Chondrocyte (in vitro differentiated cells): ENCODE measurements around the gene APCDD1L. TPM values are rescaled to one million over a fixed set of nuclear protein-coding genes. Genes with fewer than 3 reads are reported as not detected.

Experiments
- DNase-seq: peaks from one replicate; pipeline ENCODE4 v3.0.0; 2021; ENCODE audit warnings: mixed read lengths, low spot score
- H3K27ac Mint-ChIP-seq: one replicate; pipeline ENCODE4 v1.8.0; 2021; ENCODE audit warnings: mild to moderate bottlenecking, moderate library complexity, mixed read lengths; ENCODE audit not compliant: unreplicated experiment
- H3K27me3 Mint-ChIP-seq: 2 replicates; pipeline ENCODE4 v1.8.0; 2021; ENCODE audit warnings: low read depth, mixed read lengths
- H3K36me3 Mint-ChIP-seq: 2 replicates; pipeline ENCODE4 v1.8.0; 2021; ENCODE audit warnings: low read depth, mixed read lengths
- H3K4me1 Mint-ChIP-seq: 2 replicates; pipeline ENCODE4 v1.8.0; 2021; ENCODE audit warnings: low read depth, mild to moderate bottlenecking, mixed read lengths
- H3K4me3 Mint-ChIP-seq: one replicate; pipeline ENCODE4 v1.8.0; 2021; ENCODE audit warnings: mild to moderate bottlenecking, moderate library complexity, mixed read lengths; ENCODE audit not compliant: unreplicated experiment
- H3K9me3 Mint-ChIP-seq: 2 replicates; pipeline ENCODE4 v1.8.0; 2021; ENCODE audit warnings: low read depth, mixed read lengths
- total RNA-seq: library from RNA; stranded (reverse); gene quantifications from 3 replicates; pipeline ENCODE4 v1.2.1, GENCODE V29; 2021
- TF ChIP-seq, protein P1 (sequence below): fragments of 200-600 bp; sonication (generic); IDR thresholded peaks from 2 replicates; pipeline ENCODE4 v1.5.0; 2021; ENCODE audit warnings: antibody characterized with exemption, mild to moderate bottlenecking, moderate library complexity

Gene APCDD1L
- total RNA-seq, 1 donor from 2014 or later = 20.7 TPM

DNA sequence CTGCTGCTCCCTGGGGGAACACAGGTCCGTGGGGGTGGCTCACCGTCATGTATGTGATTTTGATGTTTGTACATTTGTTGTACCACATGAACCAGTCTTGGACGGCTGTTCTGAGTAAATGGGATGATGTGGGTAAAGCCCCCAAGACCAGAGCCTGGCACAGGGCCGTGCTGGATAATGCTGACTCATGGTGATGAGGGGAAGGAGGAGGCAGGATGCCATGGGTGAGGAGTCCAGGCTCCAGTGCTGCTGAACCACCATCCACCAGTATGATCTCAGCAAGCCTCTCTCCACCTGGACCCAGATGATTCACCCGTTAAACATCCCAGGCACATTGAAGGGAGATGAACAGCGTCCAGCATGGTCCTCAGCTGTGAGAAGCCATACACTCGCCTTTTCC, 9.6 kb upstream of the APCDD1L start:
- DNase-seq = no peak

DNA sequence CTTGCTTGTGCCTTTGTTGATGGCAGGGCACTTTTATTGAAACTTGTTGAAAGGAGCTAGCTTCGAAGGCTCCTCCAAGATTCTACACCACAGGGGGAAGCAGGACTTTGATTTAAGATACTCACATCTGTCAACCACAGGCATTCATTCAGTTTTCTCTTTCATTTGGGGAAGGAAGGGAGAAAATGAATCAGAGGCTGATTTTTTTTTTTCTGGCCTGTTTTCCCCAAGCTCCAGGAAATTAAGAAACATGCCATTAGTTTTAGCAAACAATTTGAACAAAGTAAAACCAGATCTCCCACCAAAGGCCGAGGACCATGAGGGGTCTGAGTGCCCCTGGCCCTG, 8.7 kb upstream of the APCDD1L start:
- H3K27me3 Mint-ChIP-seq = no peaks in the 10 kb centered on the region
- H3K27ac Mint-ChIP-seq = no peak overlapping the region
- H3K36me3 Mint-ChIP-seq = peaks cover 12% of the 10 kb centered on the region
- TF ChIP-seq, protein P1, sequence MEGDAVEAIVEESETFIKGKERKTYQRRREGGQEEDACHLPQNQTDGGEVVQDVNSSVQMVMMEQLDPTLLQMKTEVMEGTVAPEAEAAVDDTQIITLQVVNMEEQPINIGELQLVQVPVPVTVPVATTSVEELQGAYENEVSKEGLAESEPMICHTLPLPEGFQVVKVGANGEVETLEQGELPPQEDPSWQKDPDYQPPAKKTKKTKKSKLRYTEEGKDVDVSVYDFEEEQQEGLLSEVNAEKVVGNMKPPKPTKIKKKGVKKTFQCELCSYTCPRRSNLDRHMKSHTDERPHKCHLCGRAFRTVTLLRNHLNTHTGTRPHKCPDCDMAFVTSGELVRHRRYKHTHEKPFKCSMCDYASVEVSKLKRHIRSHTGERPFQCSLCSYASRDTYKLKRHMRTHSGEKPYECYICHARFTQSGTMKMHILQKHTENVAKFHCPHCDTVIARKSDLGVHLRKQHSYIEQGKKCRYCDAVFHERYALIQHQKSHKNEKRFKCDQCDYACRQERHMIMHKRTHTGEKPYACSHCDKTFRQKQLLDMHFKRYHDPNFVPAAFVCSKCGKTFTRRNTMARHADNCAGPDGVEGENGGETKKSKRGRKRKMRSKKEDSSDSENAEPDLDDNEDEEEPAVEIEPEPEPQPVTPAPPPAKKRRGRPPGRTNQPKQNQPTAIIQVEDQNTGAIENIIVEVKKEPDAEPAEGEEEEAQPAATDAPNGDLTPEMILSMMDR = no peak
- no peak for DNase-seq
- no peaks in the 10 kb centered on the region for H3K4me1 Mint-ChIP-seq
- H3K9me3 Mint-ChIP-seq = peaks cover 29% of the 10 kb centered on the region
- H3K4me3 Mint-ChIP-seq = no peak overlapping the region

More for the DNA sequence above, 9.6 kb upstream of the APCDD1L start:
- TF ChIP-seq, protein P1 = no peak
- Mint-ChIP-seq H3K4me1 (no peaks in the 10 kb centered on the region), H3K27me3 (no peaks in the 10 kb centered on the region), H3K36me3 (peaks cover 17% of the 10 kb centered on the region), H3K27ac (no peak overlapping the region), H3K9me3 (peaks cover 37% of the 10 kb centered on the region), H3K4me3 (no peak overlapping the region)

DNA sequence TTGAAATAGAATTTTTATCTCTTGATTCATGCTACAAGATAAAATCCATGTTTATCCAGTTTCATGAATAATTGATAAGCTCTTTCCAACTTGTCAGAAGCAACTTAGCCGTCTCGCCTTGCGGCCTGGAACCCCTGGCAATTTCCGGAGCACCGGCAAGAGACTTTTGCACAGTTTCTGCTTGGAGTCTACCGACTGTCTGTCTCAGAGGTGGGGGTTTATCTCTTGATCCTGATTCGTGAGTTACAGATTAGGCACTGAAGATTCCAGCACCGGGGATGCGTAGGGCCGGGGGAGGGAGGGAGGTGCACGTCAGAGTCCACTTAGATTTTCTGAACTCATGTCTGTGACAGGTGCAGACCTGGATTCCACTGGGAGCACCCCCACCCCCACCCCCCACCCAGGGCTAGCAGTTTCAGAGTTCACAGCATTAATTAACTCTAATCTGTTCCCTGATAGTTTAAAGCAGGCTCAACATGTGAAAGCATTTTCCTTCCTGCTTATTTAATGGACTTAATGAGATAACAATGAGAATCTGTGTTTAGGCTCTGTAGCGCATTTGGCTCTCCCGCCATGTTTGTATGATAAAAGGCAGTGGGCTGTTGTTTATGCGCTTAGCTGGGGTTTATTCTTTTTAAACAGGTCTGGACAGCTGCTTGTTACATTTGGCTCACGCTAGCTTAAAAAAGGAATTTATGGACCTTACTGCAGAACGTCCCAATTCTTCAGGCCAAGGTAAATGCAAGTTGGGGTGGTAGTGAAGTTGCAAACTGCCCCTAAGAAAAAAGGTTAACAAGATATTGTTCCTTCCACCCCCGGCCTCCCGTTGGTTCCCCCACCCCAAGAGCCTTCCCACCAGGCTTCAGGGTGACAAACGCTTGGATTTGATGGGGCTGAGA, 8.1 kb upstream of the APCDD1L start:
- H3K27me3 Mint-ChIP-seq = no peaks in the 10 kb centered on the region
- H3K4me3 Mint-ChIP-seq = no peak overlapping the region

DNA sequence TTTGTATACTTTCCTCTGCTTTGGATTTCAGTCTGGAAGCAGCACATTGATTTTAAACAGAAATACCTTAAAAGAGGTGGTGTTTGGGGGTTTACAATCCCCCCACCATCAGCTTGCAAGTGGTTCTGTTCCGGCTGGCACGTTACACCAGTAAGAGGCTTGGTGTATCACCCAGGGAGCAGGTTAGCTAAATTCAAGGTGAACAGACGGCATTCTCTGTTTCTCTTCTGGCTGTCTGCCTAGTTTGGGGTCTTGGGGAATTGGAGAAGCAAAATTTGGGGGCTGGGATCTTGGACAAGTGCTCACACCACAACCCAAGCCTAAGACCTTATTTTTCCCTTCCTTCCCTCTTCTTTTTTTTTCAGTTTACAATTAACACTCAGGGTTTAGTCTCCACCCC, 7.5 kb upstream of the APCDD1L start:
- Mint-ChIP-seq H3K27ac (no peak overlapping the region), H3K9me3 (peaks cover 22% of the 10 kb centered on the region), H3K27me3 (no peaks in the 10 kb centered on the region), H3K4me1 (no peaks in the 10 kb centered on the region), H3K36me3 (peaks cover 12% of the 10 kb centered on the region), H3K4me3 (no peak overlapping the region)
- no peak for DNase-seq
- TF ChIP-seq, protein P1 = no peak

More for the DNA sequence above, 8.1 kb upstream of the APCDD1L start:
- no peak for DNase-seq
- Mint-ChIP-seq H3K27ac (no peak overlapping the region), H3K4me1 (no peaks in the 10 kb centered on the region), H3K36me3 (peaks cover 12% of the 10 kb centered on the region), H3K9me3 (peaks cover 23% of the 10 kb centered on the region)
- TF ChIP-seq, protein P1 = no peak

DNA sequence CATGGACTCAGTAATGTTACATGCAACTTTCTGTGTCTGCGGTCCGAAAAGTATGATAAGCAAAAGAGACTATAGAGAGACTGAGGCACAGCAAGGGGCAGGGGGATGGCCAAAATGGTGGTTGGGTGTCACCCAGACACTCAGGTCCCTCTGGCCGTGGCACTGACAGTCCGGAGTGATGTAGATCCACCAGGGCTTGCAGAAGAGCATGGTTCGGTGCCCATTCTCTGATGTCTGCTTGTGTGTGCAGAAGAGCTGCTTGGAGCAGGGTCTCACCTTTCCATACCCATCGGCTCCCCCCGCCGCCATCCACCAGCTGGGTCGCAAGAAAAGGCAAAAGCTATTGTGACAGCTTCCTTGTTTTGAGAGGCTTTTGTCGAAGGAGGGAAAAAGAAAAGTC, 6.6 kb upstream of the APCDD1L start:
- Mint-ChIP-seq H3K4me1 (peaks cover 7% of the 10 kb centered on the region), H3K27me3 (no peaks in the 10 kb centered on the region), H3K4me3 (no peak overlapping the region), H3K36me3 (peaks cover 8% of the 10 kb centered on the region), H3K27ac (no peak overlapping the region), H3K9me3 (peaks cover 15% of the 10 kb centered on the region)
- no peak for DNase-seq
- TF ChIP-seq, protein P1 = no peak
